ENCODE data around the gene ABL2.

The ABL2 gene

GRCh38 chr1:179128520-179128919, 101.0 kb downstream of the ABL2 start:
- no peak for FAIRE-seq

GRCh38 chr1:179127163-179127895, 102.1 kb downstream of the ABL2 start:
- FAIRE-seq = no peak

GRCh38 chr1:179126338-179127060, 103.0 kb downstream of the ABL2 start:
- FAIRE-seq = no peak

GRCh38 chr1:179124873-179125272, 104.6 kb downstream of the ABL2 start:
- FAIRE-seq = no peak

- no peak for FAIRE-seq
These were observed 108.1 kb downstream of the ABL2 start for GRCh38 chr1:179121159-179121938.

- no peak for FAIRE-seq
These were observed 108.7 kb downstream of the ABL2 start for GRCh38 chr1:179120736-179121135.

- no peak for FAIRE-seq
These were observed 110.0 kb downstream of the ABL2 start for GRCh38 chr1:179119513-179119912.

GRCh38 chr1:179115181-179115580, 114.3 kb downstream of the ABL2 start:
- FAIRE-seq = no peak

- no peak for FAIRE-seq
These were observed 120.8 kb downstream of the ABL2 start for GRCh38 chr1:179108644-179109043.

GRCh38 chr1:179107706-179108629, 121.5 kb downstream of the ABL2 start:
- FAIRE-seq = no peak

- FAIRE-seq = no peak
These were observed 124.1 kb downstream of the ABL2 start for GRCh38 chr1:179105393-179105792.

GRCh38 chr1:179104611-179105250, 124.7 kb downstream of the ABL2 start:
- no peak for FAIRE-seq

GRCh38 chr1:179103999-179104398, 125.5 kb downstream of the ABL2 start:
- no peak for FAIRE-seq

- no peak for FAIRE-seq
These were observed 127.9 kb downstream of the ABL2 start for GRCh38 chr1:179101566-179101965.

- FAIRE-seq = no peak
These were observed 129.6 kb downstream of the ABL2 start for GRCh38 chr1:179099891-179100290.

- FAIRE-seq = no peak
These were observed 133.6 kb downstream of the ABL2 start for GRCh38 chr1:179095924-179096323.

GRCh38 chr1:179095377-179095776, 134.1 kb downstream of the ABL2 start:
- FAIRE-seq = no peak

- FAIRE-seq = no peak
These were observed 134.7 kb downstream of the ABL2 start for GRCh38 chr1:179094818-179095217.

- FAIRE-seq = no peak
These were observed 136.5 kb downstream of the ABL2 start for GRCh38 chr1:179092896-179093461.

GRCh38 chr1:179091691-179092165, 137.7 kb downstream of the ABL2 start:
- no peak for FAIRE-seq

- FAIRE-seq = no peak
These were observed 138.6 kb downstream of the ABL2 start for GRCh38 chr1:179090923-179091322.

GRCh38 chr1:179090522-179090921, 139.0 kb downstream of the ABL2 start:
- FAIRE-seq = no peak
